HCT116 (cell line): ENCODE measurements around the gene CC2D1A. TPM values are rescaled to one million over a fixed set of nuclear protein-coding genes. Genes with fewer than 3 reads are reported as not detected.

ENCODE experiments used
- ATAC-seq: fragments of 200-7000 bp; cut with Tn5 transposase; 2 replicates; pipeline ENCODE4 v1.9.1; 2020; ENCODE audit warnings: mild to moderate bottlenecking, moderate library complexity
- BruUV-seq: library from RNA; stranded (reverse); fragments of 400-500 nt; replicated peaks from 2 replicates; lab custom pipeline; 2021; lab: Mats Ljungman, UMichigan
- CTCF ChIA-PET: fragments of 300-600 bp; sonication (Branson Sonifier 250); formaldehyde crosslinking; loops from one replicate; lab custom pipeline; 2021; ENCODE audit warnings: antibody characterized with exemption; lab: Charles Lee
- POLR2A ChIA-PET: fragments of 300-600, 350-600 bp; sonication (Branson Sonifier 250); formaldehyde crosslinking; loops from one replicate; lab custom pipeline; 2021; ENCODE audit warnings: antibody characterized with exemption; lab: Charles Lee
- RAD21 ChIA-PET, 2 experiments: fragments of 300-600 bp; sonication (Branson Sonifier 250); formaldehyde crosslinking; loops; one replicate each; lab custom pipeline; 2023; ENCODE audit warnings: low total read pairs in 2 of 2; ENCODE audit not compliant: uncharacterized antibody in 2 of 2, unreplicated experiment in 2 of 2, low non-redundant PET in 1 of 2; lab: Charles Lee
- DNase-seq: peaks from one replicate; pipeline ENCODE4 v3.0.0-alpha.2; 2010; ENCODE audit warnings: low read depth, low spot score
- H2AFZ ChIP-seq: fragments of 200-600 bp; shearing (Covaris generic), sonication (generic); 2 replicates; pipeline ENCODE4 v1.6.1; 2017; ENCODE audit warnings: low read depth, mixed run types, mixed read lengths, antibody characterized with exemption, low read length; ENCODE audit not compliant: poor library complexity, severe bottlenecking
- H3K27ac ChIP-seq: 2 replicates; pipeline ENCODE4 v1.5.1; 2012; ENCODE audit warnings: low read depth, low read length
- H3K27me3 ChIP-seq: fragments of 200-600 bp; sonication (generic); 2 replicates; pipeline ENCODE4 v1.6.1; 2016; ENCODE audit warnings: mixed run types, low read length, mixed read lengths; ENCODE audit not compliant: insufficient read depth
- H3K36me3 ChIP-seq, 2 experiments: fragments of 200-500 bp in 1 of 2; fragments of 200-600 bp in 1 of 2; sonication (Bioruptor generic) in 1 of 2; sonication (generic) in 1 of 2; 2 replicates each; pipeline versions ENCODE4 v1.5.1 to v1.6.1; 2014 to 2016; ENCODE audit warnings: low read length in 2 of 2, inconsistent platforms in 1 of 2, mixed read lengths in 1 of 2, mixed run types in 1 of 2; ENCODE audit not compliant: insufficient read depth in 2 of 2, control insufficient read depth in 1 of 2
- H3K4me1 ChIP-seq, 2 experiments: fragments of 200-600 bp in 1 of 2; sonication (generic) in 1 of 2; 2 replicates each; pipeline versions ENCODE4 v1.5.1 to v1.6.1; 2012 to 2017; ENCODE audit warnings: low read length in 2 of 2, inconsistent platforms in 1 of 2, mild to moderate bottlenecking in 1 of 2, mixed read lengths in 1 of 2, mixed run types in 1 of 2, moderate library complexity in 1 of 2; ENCODE audit not compliant: insufficient read depth in 2 of 2, control insufficient read depth in 1 of 2
- H3K4me2 ChIP-seq: fragments of 200-600 bp; sonication (generic); 2 replicates; pipeline ENCODE4 v1.6.1; 2017; ENCODE audit warnings: mixed run types, low read length, mixed read lengths
- H3K4me3 ChIP-seq, 2 experiments: fragments of 200-600 bp in 1 of 2; sonication (generic) in 1 of 2; replicated peaks in 1 of 2; 2 replicates each; pipeline ENCODE4 v1.5.1; 2011 to 2016; ENCODE audit warnings: low read length in 2 of 2, control low read depth in 1 of 2, low read depth in 1 of 2, mild to moderate bottlenecking in 1 of 2, mixed read lengths in 1 of 2, mixed run types in 1 of 2
- H3K79me2 ChIP-seq: fragments of 200-600 bp; sonication (generic); 2 replicates; pipeline ENCODE4 v1.6.1; 2017; ENCODE audit warnings: mild to moderate bottlenecking, mixed run types, low read length, moderate library complexity, mixed read lengths; ENCODE audit not compliant: insufficient read depth
- H3K9ac ChIP-seq: fragments of 200-600 bp; sonication (generic); 2 replicates; pipeline ENCODE4 v1.6.1; 2016; ENCODE audit warnings: low read length, mixed read lengths
- H3K9me2 ChIP-seq: fragments of 200-600 bp; sonication (generic), shearing (Covaris generic); 2 replicates; pipeline ENCODE4 v1.6.1; 2017; ENCODE audit warnings: mixed run types, mild to moderate bottlenecking, moderate library complexity; ENCODE audit not compliant: insufficient read depth
- H3K9me3 ChIP-seq, 2 experiments: fragments of 200-500 bp in 1 of 2; fragments of 200-600 bp in 1 of 2; sonication (Bioruptor generic) in 1 of 2; sonication (generic) in 1 of 2; 2 replicates each; pipeline ENCODE4 v1.6.1; 2014 to 2017; ENCODE audit warnings: low read length in 2 of 2, mixed read lengths in 2 of 2, inconsistent platforms in 1 of 2, low read depth in 1 of 2, mild to moderate bottlenecking in 1 of 2, mixed run types in 1 of 2, moderate library complexity in 1 of 2; ENCODE audit not compliant: control insufficient read depth in 1 of 2, insufficient read depth in 1 of 2
- H4K20me1 ChIP-seq: fragments of 200-600 bp; sonication (generic), shearing (Covaris generic); 2 replicates; pipeline ENCODE4 v1.6.1; 2017; ENCODE audit warnings: mixed run types, mild to moderate bottlenecking, moderate library complexity; ENCODE audit not compliant: insufficient read depth
- ATF3 ChIP-seq: IDR thresholded peaks from 2 replicates; pipeline ENCODE4 v1.6.1; 2012
- CBX3 ChIP-seq: IDR thresholded peaks from 2 replicates; pipeline ENCODE4 v1.6.1; 2012; ENCODE audit warnings: low read depth
- CTCF ChIP-seq, 3 experiments: fragments of 200-600 bp in 1 of 3; sonication (generic) in 1 of 3; IDR thresholded peaks in 2 of 3; conservative IDR thresholded peaks in 1 of 3; 2 replicates each; pipeline ENCODE4 v1.5.1; 2012 to 2017; ENCODE audit warnings: low read depth in 2 of 3, low read length in 2 of 3, antibody characterized with exemption in 1 of 3, borderline replicate concordance in 1 of 3, control low read depth in 1 of 3, mild to moderate bottlenecking in 1 of 3, mixed read lengths in 1 of 3, mixed run types in 1 of 3, moderate library complexity in 1 of 3; ENCODE audit not compliant: insufficient read depth in 1 of 3
- EGR1 ChIP-seq: IDR thresholded peaks from 2 replicates; pipeline ENCODE4 v1.6.1; 2012; ENCODE audit warnings: low read depth
- EZH2phosphoT487 ChIP-seq: fragments of 200-600 bp; IDR thresholded peaks from 2 replicates; pipeline ENCODE4 v1.6.1; 2018; ENCODE audit warnings: antibody characterized with exemption, borderline replicate concordance
- MAX ChIP-seq: IDR thresholded peaks from 2 replicates; pipeline ENCODE4 v1.6.1; 2012
- POLR2AphosphoS5 ChIP-seq: IDR thresholded peaks from 2 replicates; pipeline ENCODE4 v1.6.1; 2011; ENCODE audit warnings: mild to moderate bottlenecking, low read depth, low read length, moderate library complexity
- RAD21 ChIP-seq: IDR thresholded peaks from 2 replicates; pipeline ENCODE4 v1.6.1; 2012; ENCODE audit warnings: low read depth, mild to moderate bottlenecking
- SP1 ChIP-seq: IDR thresholded peaks from 2 replicates; pipeline ENCODE4 v1.6.1; 2012; ENCODE audit warnings: low read depth
- SRF ChIP-seq: IDR thresholded peaks from 2 replicates; pipeline ENCODE4 v1.6.1; 2012; ENCODE audit warnings: low read depth
- TCF7L2 ChIP-seq: IDR thresholded peaks from 2 replicates; pipeline ENCODE4 v1.7.0; 2011; ENCODE audit warnings: borderline replicate concordance, inconsistent platforms; ENCODE audit not compliant: insufficient read depth, insufficient read length; ENCODE audit errors: extremely low read depth
- YY1 ChIP-seq: IDR thresholded peaks from 2 replicates; pipeline ENCODE4 v1.6.1; 2011; ENCODE audit warnings: low read length, low read depth, moderate library complexity, mild to moderate bottlenecking; ENCODE audit not compliant: insufficient replicate concordance; ENCODE audit errors: extremely low read depth
- ZFX ChIP-seq: fragments of 450-650 bp; IDR thresholded peaks from 2 replicates; pipeline ENCODE4 v1.6.1; 2017
- intact Hi-C: fragments of 100-400 bp; cut with micrococcal nuclease; formaldehyde crosslinking; loops from 2 replicates; pipeline ENCODE4 v1.10.0; 2022
- total RNA-seq: library from RNA; stranded (reverse); gene quantifications from one replicate; pipeline ENCODE4 v1.2.1, GENCODE V29; 2021; ENCODE audit not compliant: unreplicated experiment
- TF ChIP-seq, protein P1 (sequence below): IDR thresholded peaks from 2 replicates; pipeline ENCODE4 v1.6.1; 2012; ENCODE audit warnings: low read depth

Gene CC2D1A
- total RNA-seq, 1 experiment from 2014 or later, result 51.5 TPM

DNA sequence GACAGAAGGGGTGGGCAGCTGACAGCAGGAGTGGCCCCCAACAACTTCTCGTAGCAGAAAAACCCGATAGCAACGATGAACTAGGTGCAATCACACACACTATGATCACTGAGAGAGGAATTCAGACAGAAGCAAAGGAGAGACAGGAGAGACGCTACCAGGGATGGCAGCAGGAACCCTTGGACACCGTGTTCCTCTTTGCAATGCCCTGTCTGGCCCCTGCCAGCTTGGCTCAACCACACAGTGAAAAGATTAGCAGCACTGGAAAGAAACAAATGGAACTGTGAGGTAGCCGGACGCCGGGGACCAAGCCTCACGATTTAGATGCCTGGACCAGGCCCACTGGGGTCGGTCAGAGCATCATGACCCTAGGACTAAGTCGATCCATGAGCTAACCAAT is 69.9 kb downstream of the CC2D1A start:
- H4K20me1 ChIP-seq, result no peaks in the 10 kb centered on the region
- no peak overlapping the region for H3K4me2 ChIP-seq
- ChIA-PET CTCF (no interaction called here), RAD21 (no interaction called here), POLR2A (no interaction called here)
- no peaks in the 10 kb centered on the region; a peak in 1 of 4 replicates for H3K36me3 ChIP-seq
- intact Hi-C loops, result no loop called here
- H3K9me3 ChIP-seq, result no peaks in the 10 kb centered on the region
- DNase-seq, result no peak
- no peak overlapping the region for H3K4me3 ChIP-seq
- H3K4me1 ChIP-seq, result peaks cover 0 to 10% of the 10 kb centered on the region in 2 experiments; a peak in 3 of 4 replicates
- H3K9ac ChIP-seq, result no peak overlapping the region
- no peaks in the 10 kb centered on the region for H3K79me2 ChIP-seq
- BruUV-seq, result no TSS peak
- no peaks in the 10 kb centered on the region for H3K27me3 ChIP-seq
- no peak for TF ChIP-seq MAX
- TF ChIP-seq CBX3, result no peak
- TF ChIP-seq ZFX, result no peak
- no peak for TF ChIP-seq CTCF (IDR thresholded peaks at IDR 0.05 in 2 of 3, conservative IDR thresholded peaks at IDR 0.05 in 1 of 3; ENCODE audit: borderline replicate concordance in 1 of 3, insufficient read depth in 1 of 3, low read depth in 2 of 3, low read length in 2 of 3)
- no peak for TF ChIP-seq EZH2phosphoT487
- TF ChIP-seq EGR1, result no peak
- no peak for TF ChIP-seq YY1
- no peak for TF ChIP-seq SP1
- no peak for TF ChIP-seq SRF
- TF ChIP-seq, protein P1, sequence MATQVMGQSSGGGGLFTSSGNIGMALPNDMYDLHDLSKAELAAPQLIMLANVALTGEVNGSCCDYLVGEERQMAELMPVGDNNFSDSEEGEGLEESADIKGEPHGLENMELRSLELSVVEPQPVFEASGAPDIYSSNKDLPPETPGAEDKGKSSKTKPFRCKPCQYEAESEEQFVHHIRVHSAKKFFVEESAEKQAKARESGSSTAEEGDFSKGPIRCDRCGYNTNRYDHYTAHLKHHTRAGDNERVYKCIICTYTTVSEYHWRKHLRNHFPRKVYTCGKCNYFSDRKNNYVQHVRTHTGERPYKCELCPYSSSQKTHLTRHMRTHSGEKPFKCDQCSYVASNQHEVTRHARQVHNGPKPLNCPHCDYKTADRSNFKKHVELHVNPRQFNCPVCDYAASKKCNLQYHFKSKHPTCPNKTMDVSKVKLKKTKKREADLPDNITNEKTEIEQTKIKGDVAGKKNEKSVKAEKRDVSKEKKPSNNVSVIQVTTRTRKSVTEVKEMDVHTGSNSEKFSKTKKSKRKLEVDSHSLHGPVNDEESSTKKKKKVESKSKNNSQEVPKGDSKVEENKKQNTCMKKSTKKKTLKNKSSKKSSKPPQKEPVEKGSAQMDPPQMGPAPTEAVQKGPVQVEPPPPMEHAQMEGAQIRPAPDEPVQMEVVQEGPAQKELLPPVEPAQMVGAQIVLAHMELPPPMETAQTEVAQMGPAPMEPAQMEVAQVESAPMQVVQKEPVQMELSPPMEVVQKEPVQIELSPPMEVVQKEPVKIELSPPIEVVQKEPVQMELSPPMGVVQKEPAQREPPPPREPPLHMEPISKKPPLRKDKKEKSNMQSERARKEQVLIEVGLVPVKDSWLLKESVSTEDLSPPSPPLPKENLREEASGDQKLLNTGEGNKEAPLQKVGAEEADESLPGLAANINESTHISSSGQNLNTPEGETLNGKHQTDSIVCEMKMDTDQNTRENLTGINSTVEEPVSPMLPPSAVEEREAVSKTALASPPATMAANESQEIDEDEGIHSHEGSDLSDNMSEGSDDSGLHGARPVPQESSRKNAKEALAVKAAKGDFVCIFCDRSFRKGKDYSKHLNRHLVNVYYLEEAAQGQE, result no peak
- TF ChIP-seq TCF7L2, result no peak
- TF ChIP-seq ATF3, result no peak
- TF ChIP-seq RAD21, result no peak
- TF ChIP-seq POLR2AphosphoS5, result no peak
- H3K27ac ChIP-seq, result no peak overlapping the region
- H3K9me2 ChIP-seq, result no peaks in the 10 kb centered on the region
- no peak overlapping the region for H2AFZ ChIP-seq
- ATAC-seq, result no peak
